ENCODE results near the gene CYP20A1.

The CYP20A1 gene

GRCh38 chr2:203327901-203328759, 89.3 kb downstream of the CYP20A1 start, which contains the start of gene ABI2:
Gene ABI2, plus strand, starts transcription at chr2:203328394. Its CDS starts 121 bp downstream, at chr2:203328515.
- Histone ChIP-seq H3K79me2 (ENCODE audit: insufficient read depth, low read length) (peaks cover 48% of the 10 kb centered on the region), H3K27me3 (ENCODE audit: insufficient read depth, low read length, poor library complexity, severe bottlenecking) (peaks cover 5% of the 10 kb centered on the region), H4K20me1 (ENCODE audit: insufficient read depth, low read length, poor library complexity, severe bottlenecking) (peaks cover 27% of the 10 kb centered on the region), H3K4me2 (ENCODE audit: low read depth, low read length, poor library complexity, severe bottlenecking) (peak within 1 kb of the TSS; percentile 87), H3K4me1 (ENCODE audit: insufficient read depth, low read length, poor library complexity, severe bottlenecking) (peaks cover 27% of the 10 kb centered on the region), H3F3A (ENCODE audit: low read depth) (peaks cover 3% of the 10 kb centered on the region), H2AFZ (ENCODE audit: low read length) (peak within 1 kb of the TSS; percentile 99), H3K36me3 (ENCODE audit: insufficient read depth, low read length) (no peaks in the 10 kb centered on the region), H3K9ac (ENCODE audit: low read depth, low read length, poor library complexity, severe bottlenecking) (peak within 1 kb of the TSS; percentile 87), H3K9me2 (replicated peaks; ENCODE audit: low read depth, low read length) (no peaks in the 10 kb centered on the region), H3K9me3 (ENCODE audit: insufficient read depth, low read depth, low read length) (no peaks in the 10 kb centered on the region), H3K4me3 (ENCODE audit: low read length, poor library complexity, severe bottlenecking) (peak within 1 kb of the TSS; percentile 87)
- TF ChIP-seq, protein P1, sequence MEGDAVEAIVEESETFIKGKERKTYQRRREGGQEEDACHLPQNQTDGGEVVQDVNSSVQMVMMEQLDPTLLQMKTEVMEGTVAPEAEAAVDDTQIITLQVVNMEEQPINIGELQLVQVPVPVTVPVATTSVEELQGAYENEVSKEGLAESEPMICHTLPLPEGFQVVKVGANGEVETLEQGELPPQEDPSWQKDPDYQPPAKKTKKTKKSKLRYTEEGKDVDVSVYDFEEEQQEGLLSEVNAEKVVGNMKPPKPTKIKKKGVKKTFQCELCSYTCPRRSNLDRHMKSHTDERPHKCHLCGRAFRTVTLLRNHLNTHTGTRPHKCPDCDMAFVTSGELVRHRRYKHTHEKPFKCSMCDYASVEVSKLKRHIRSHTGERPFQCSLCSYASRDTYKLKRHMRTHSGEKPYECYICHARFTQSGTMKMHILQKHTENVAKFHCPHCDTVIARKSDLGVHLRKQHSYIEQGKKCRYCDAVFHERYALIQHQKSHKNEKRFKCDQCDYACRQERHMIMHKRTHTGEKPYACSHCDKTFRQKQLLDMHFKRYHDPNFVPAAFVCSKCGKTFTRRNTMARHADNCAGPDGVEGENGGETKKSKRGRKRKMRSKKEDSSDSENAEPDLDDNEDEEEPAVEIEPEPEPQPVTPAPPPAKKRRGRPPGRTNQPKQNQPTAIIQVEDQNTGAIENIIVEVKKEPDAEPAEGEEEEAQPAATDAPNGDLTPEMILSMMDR (conservative IDR thresholded peaks at IDR 0.05; ENCODE audit: low read length), result no peak
- no peak for TF ChIP-seq EZH2phosphoT487 (IDR thresholded peaks at IDR 0.05; ENCODE audit: borderline replicate concordance)

DNA sequence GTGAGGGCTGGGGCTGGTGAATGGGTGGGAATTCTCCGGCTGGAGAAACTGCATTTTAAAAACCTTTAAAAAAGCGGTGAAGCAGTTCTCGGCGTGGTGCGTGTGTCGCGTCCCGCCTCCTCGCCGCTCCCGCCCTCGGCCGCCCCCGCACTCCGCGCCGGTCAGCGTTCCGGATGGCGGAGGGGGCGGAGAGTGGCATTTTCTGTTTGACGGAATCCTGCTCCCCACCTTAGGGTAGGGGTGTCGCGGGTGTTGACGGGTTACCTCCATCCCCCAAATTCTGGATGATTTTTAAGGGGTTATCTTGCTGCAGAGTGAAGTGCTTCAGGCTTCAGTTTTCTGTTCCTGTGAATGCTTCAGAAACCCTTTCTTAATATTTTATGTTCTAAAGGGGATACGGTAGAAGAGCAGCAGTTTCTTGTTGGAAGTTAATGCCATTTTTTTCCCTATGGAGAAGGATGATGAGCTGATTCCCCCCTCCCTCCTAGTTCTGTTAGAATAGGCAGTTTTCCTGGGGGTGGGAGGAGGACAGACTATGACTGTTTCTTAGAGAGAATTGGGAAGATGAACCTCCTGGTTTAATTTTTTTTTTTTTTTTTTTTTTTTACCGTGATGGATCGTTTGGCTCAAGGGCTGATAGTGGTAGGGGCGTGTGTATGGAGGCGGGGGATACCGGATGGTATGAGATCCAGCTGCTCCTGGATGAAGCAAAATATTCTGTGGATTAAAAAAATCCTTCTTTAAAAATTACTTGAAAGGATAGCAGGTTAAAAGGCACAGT, 90.1 kb downstream of the CYP20A1 start:
- TF ChIP-seq, protein P1 (conservative IDR thresholded peaks at IDR 0.05; ENCODE audit: low read length), result no peak
- TF ChIP-seq EZH2phosphoT487 (IDR thresholded peaks at IDR 0.05; ENCODE audit: borderline replicate concordance), result no peak
- Histone ChIP-seq H3K36me3 (ENCODE audit: insufficient read depth, low read length) (no peaks in the 10 kb centered on the region), H4K20me1 (ENCODE audit: insufficient read depth, low read length, poor library complexity, severe bottlenecking) (peaks cover 32% of the 10 kb centered on the region), H3K9me3 (ENCODE audit: insufficient read depth, low read depth, low read length) (no peaks in the 10 kb centered on the region), H3K4me3 (ENCODE audit: low read length, poor library complexity, severe bottlenecking) (peak overlapping the region; percentile 87), H2AFZ (ENCODE audit: low read length) (peak overlapping the region; percentile 94), H3K9ac (ENCODE audit: low read depth, low read length, poor library complexity, severe bottlenecking) (peak overlapping the region; percentile 87), H3K4me2 (ENCODE audit: low read depth, low read length, poor library complexity, severe bottlenecking) (peak overlapping the region; percentile 87), H3K79me2 (ENCODE audit: insufficient read depth, low read length) (peaks cover 55% of the 10 kb centered on the region), H3K4me1 (ENCODE audit: insufficient read depth, low read length, poor library complexity, severe bottlenecking) (peaks cover 27% of the 10 kb centered on the region), H3F3A (ENCODE audit: low read depth) (peaks cover 3% of the 10 kb centered on the region), H3K27me3 (ENCODE audit: insufficient read depth, low read length, poor library complexity, severe bottlenecking) (peaks cover 5% of the 10 kb centered on the region), H3K9me2 (replicated peaks; ENCODE audit: low read depth, low read length) (no peaks in the 10 kb centered on the region)

DNA sequence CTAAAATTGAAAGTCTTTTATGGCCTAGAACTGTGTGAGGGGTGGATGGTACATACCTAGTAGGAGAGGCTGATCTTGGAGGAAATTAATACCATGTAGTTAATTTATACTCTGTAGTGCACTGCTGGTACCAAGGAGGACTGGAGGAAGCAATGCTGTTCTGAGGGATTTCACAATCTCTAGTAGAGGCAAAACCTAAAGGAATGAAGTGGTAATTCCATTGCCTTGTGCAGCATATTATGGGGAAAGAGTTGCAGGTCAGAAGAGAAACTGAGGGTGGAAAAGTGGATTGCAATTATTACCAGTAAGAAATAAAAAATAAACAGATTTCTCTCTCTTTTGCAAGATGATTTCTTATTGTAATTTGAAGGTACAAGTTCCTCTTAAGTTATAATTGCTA, 91.6 kb downstream of the CYP20A1 start:
- TF ChIP-seq, protein P1 (conservative IDR thresholded peaks at IDR 0.05; ENCODE audit: low read length), result no peak
- no peak for TF ChIP-seq EZH2phosphoT487 (IDR thresholded peaks at IDR 0.05; ENCODE audit: borderline replicate concordance)
- Histone ChIP-seq H3K4me3 (ENCODE audit: low read length, poor library complexity, severe bottlenecking) (peak overlapping the region; percentile 87), H2AFZ (ENCODE audit: low read length) (no peak overlapping the region), H3K4me1 (ENCODE audit: insufficient read depth, low read length, poor library complexity, severe bottlenecking) (peaks cover 27% of the 10 kb centered on the region), H3K36me3 (ENCODE audit: insufficient read depth, low read length) (no peaks in the 10 kb centered on the region), H3K9me2 (replicated peaks; ENCODE audit: low read depth, low read length) (no peaks in the 10 kb centered on the region), H3K27me3 (ENCODE audit: insufficient read depth, low read length, poor library complexity, severe bottlenecking) (peaks cover 5% of the 10 kb centered on the region), H4K20me1 (ENCODE audit: insufficient read depth, low read length, poor library complexity, severe bottlenecking) (peaks cover 32% of the 10 kb centered on the region), H3F3A (ENCODE audit: low read depth) (peaks cover 1% of the 10 kb centered on the region), H3K9me3 (ENCODE audit: insufficient read depth, low read depth, low read length) (no peaks in the 10 kb centered on the region), H3K4me2 (ENCODE audit: low read depth, low read length, poor library complexity, severe bottlenecking) (peak overlapping the region; percentile 87), H3K9ac (ENCODE audit: low read depth, low read length, poor library complexity, severe bottlenecking) (peak overlapping the region; percentile 87), H3K79me2 (ENCODE audit: insufficient read depth, low read length) (peaks cover 64% of the 10 kb centered on the region)

Data from Loucy (cell line).